ENCODE results near the gene UBE2J1.

GRCh38 chr6:89371849-89372505, 19.5 kb upstream of the UBE2J1 start:
- peak; percentile 86 for TF ChIP-seq CTCF (IDR thresholded peaks at IDR 0.05; ENCODE audit: poor library complexity)
- no peak for TF ChIP-seq EZH2 (IDR thresholded peaks at IDR 0.05; ENCODE audit: borderline replicate concordance)

All from hepatocyte (in vitro differentiated cells).